ENCODE data around the gene OPRD1. TPM values are rescaled to one million over a fixed set of nuclear protein-coding genes. Genes with fewer than 3 reads are reported as not detected.
A peak's percentile ranks its signal among the peaks of the same experiment; 100 is the strongest.
"Not testable (repeated sequence)": the region's sequence is repeated elsewhere in the genome, so short reads cannot be mapped to it uniquely, and the experiment has no call there.

Gene OPRD1
- total RNA-seq, 1 experiment from 2014 or later = 60.2 TPM

- Histone ChIP-seq H3K4me3 (no peak overlapping the region), H3K36me3 (peaks cover 20% of the 10 kb centered on the region; the same call in 1 of the 2 replicates), H3K9me3 (replicated peaks) (no peaks in the 10 kb centered on the region), H3K27me3 (no peaks in the 10 kb centered on the region), H3K4me1 (no peaks in the 10 kb centered on the region), H3K27ac (no peak overlapping the region)
- DNase-seq = no peak
These were observed 34.0 kb downstream of the OPRD1 start for GRCh38 chr1:28845786-28846543.

- peaks cover 26% of the 10 kb centered on the region; the same call in 1 of the 2 replicates for H3K36me3 ChIP-seq
- not testable (repeated sequence) for H3K9me3 ChIP-seq (replicated peaks)
These were observed 35.2 kb downstream of the OPRD1 start for GRCh38 chr1:28847207-28847606.

GRCh38 chr1:28848416-28848815 is 36.4 kb downstream of the OPRD1 start:
- no peak for DNase-seq
- Histone ChIP-seq H3K4me3 (no peak overlapping the region), H3K27ac (no peak overlapping the region), H3K36me3 (peaks cover 25% of the 10 kb centered on the region; the same call in 1 of the 2 replicates), H3K27me3 (no peaks in the 10 kb centered on the region), H3K4me1 (0 out of 2 replicates have a peak, but pooled peaks cover 3% of the 10 kb centered on the region), H3K9me3 (replicated peaks) (no peaks in the 10 kb centered on the region)

More at GRCh38 chr1:28847207-28847606, 35.2 kb downstream of the OPRD1 start:
- not testable (repeated sequence) for H3K4me3 ChIP-seq, H3K27ac ChIP-seq, H3K4me1 ChIP-seq, DNase-seq, H3K27me3 ChIP-seq

- H3K36me3 ChIP-seq = peaks cover 15% of the 10 kb centered on the region; the same call in 1 of the 2 replicates
- DNase-seq = no peak
- H3K4me1 ChIP-seq = peaks cover 12% of the 10 kb centered on the region
- H3K9me3 ChIP-seq (replicated peaks) = no peaks in the 10 kb centered on the region
- no peak overlapping the region for H3K4me3 ChIP-seq
- H3K27ac ChIP-seq = no peak overlapping the region
- H3K27me3 ChIP-seq = no peaks in the 10 kb centered on the region
These were observed 41.2 kb downstream of the OPRD1 start for GRCh38 chr1:28853093-28853742.

- H3K4me1 ChIP-seq = peaks cover 12% of the 10 kb centered on the region
- not testable (repeated sequence) for H3K9me3 ChIP-seq (replicated peaks); H3K27me3 ChIP-seq
These were observed 42.4 kb downstream of the OPRD1 start for GRCh38 chr1:28854406-28854805.

GRCh38 chr1:28855046-28855445 is 43.1 kb downstream of the OPRD1 start:
- Histone ChIP-seq H3K9me3 (replicated peaks) (no peaks in the 10 kb centered on the region), H3K4me1 (peaks cover 12% of the 10 kb centered on the region), H3K27me3 (no peaks in the 10 kb centered on the region)

More at GRCh38 chr1:28854406-28854805, 42.4 kb downstream of the OPRD1 start:
- H3K4me3 ChIP-seq, DNase-seq, H3K27ac ChIP-seq: not testable (repeated sequence)
- peaks cover 17% of the 10 kb centered on the region for H3K36me3 ChIP-seq

GRCh38 chr1:28855469-28855951 is 43.5 kb downstream of the OPRD1 start:
- Histone ChIP-seq H3K36me3 (peaks cover 27% of the 10 kb centered on the region), H3K4me3 (no peak overlapping the region), H3K9me3 (replicated peaks) (no peaks in the 10 kb centered on the region), H3K27ac (no peak overlapping the region), H3K27me3 (no peaks in the 10 kb centered on the region), H3K4me1 (peaks cover 12% of the 10 kb centered on the region)
- DNase-seq = peak in 1 of 2 experiments; percentile 52

More at GRCh38 chr1:28855046-28855445, 43.1 kb downstream of the OPRD1 start:
- DNase-seq = no peak
- Histone ChIP-seq H3K27ac (no peak overlapping the region), H3K4me3 (no peak overlapping the region), H3K36me3 (peaks cover 23% of the 10 kb centered on the region)

GRCh38 chr1:28855969-28856368 is 44.0 kb downstream of the OPRD1 start:
- Histone ChIP-seq H3K4me1 (peaks cover 12% of the 10 kb centered on the region), H3K27ac (no peak overlapping the region), H3K36me3 (peaks cover 29% of the 10 kb centered on the region), H3K9me3 (replicated peaks) (no peaks in the 10 kb centered on the region), H3K27me3 (no peaks in the 10 kb centered on the region), H3K4me3 (no peak overlapping the region)
- no peak for DNase-seq

GRCh38 chr1:28860332-28861073 is 48.5 kb downstream of the OPRD1 start:
- no peak overlapping the region for H3K27ac ChIP-seq
- H3K27me3 ChIP-seq = no peaks in the 10 kb centered on the region
- H3K4me1 ChIP-seq = peaks cover 5% of the 10 kb centered on the region
- no peaks in the 10 kb centered on the region for H3K9me3 ChIP-seq (replicated peaks)
- H3K4me3 ChIP-seq = no peak overlapping the region
- H3K36me3 ChIP-seq = peaks cover 58% of the 10 kb centered on the region
- DNase-seq = no peak

GRCh38 chr1:28862571-28863403 is 50.8 kb downstream of the OPRD1 start:
- no peak for DNase-seq
- H3K4me3 ChIP-seq = no peak overlapping the region
- no peak overlapping the region for H3K27ac ChIP-seq
- H3K9me3 ChIP-seq (replicated peaks) = no peaks in the 10 kb centered on the region
- H3K4me1 ChIP-seq = 0 out of 2 replicates have a peak, but pooled peaks cover 3% of the 10 kb centered on the region
- H3K27me3 ChIP-seq = no peaks in the 10 kb centered on the region
- peaks cover 68% of the 10 kb centered on the region for H3K36me3 ChIP-seq

- Histone ChIP-seq H3K4me3 (no peak overlapping the region), H3K4me1 (0 out of 2 replicates have a peak, but pooled peaks cover 3% of the 10 kb centered on the region), H3K27me3 (no peaks in the 10 kb centered on the region), H3K36me3 (peaks cover 63% of the 10 kb centered on the region), H3K27ac (no peak overlapping the region), H3K9me3 (replicated peaks) (no peaks in the 10 kb centered on the region)
- DNase-seq = no peak
These were observed 52.7 kb downstream of the OPRD1 start for GRCh38 chr1:28864695-28865094.

GRCh38 chr1:28865997-28866650 is 54.2 kb downstream of the OPRD1 start:
- H3K27ac ChIP-seq = no peak overlapping the region
- no peak overlapping the region for H3K4me3 ChIP-seq
- no peak for DNase-seq
- H3K9me3 ChIP-seq (replicated peaks) = no peaks in the 10 kb centered on the region
- H3K4me1 ChIP-seq = peaks cover 9% of the 10 kb centered on the region; the same call in 1 of the 2 replicates
- peaks cover 56% of the 10 kb centered on the region for H3K36me3 ChIP-seq
- no peaks in the 10 kb centered on the region for H3K27me3 ChIP-seq

- Histone ChIP-seq H3K4me3 (no peak overlapping the region), H3K27me3 (no peaks in the 10 kb centered on the region), H3K27ac (no peak overlapping the region), H3K9me3 (replicated peaks) (no peaks in the 10 kb centered on the region), H3K36me3 (peaks cover 42% of the 10 kb centered on the region), H3K4me1 (peaks cover 7% of the 10 kb centered on the region; the same call in 1 of the 2 replicates)
- no peak for DNase-seq
These were observed 55.9 kb downstream of the OPRD1 start for GRCh38 chr1:28867850-28868249.
